Measurements from ENCODE around the gene IKZF4. TPM values are rescaled to one million over a fixed set of nuclear protein-coding genes. Genes with fewer than 3 reads are reported as not detected.

The IKZF4 gene
- total and polyA plus RNA-seq, 10 of the 15 experiments (the other 5 are each of a cell fraction or from before 2014, with no cell fraction given) = 0.74 to 5.5 (median 1.1) TPM

GRCh38 chr12:55973599-55974307, 47.1 kb upstream of the IKZF4 start, which contains the start of gene RAB5B (continued):
- TF ChIP-seq, protein P1, sequence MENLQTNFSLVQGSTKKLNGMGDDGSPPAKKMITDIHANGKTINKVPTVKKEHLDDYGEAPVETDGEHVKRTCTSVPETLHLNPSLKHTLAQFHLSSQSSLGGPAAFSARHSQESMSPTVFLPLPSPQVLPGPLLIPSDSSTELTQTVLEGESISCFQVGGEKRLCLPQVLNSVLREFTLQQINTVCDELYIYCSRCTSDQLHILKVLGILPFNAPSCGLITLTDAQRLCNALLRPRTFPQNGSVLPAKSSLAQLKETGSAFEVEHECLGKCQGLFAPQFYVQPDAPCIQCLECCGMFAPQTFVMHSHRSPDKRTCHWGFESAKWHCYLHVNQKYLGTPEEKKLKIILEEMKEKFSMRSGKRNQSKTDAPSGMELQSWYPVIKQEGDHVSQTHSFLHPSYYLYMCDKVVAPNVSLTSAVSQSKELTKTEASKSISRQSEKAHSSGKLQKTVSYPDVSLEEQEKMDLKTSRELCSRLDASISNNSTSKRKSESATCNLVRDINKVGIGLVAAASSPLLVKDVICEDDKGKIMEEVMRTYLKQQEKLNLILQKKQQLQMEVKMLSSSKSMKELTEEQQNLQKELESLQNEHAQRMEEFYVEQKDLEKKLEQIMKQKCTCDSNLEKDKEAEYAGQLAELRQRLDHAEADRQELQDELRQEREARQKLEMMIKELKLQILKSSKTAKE (IDR thresholded peaks at IDR 0.05; ENCODE audit: low read depth, poor library complexity, severe bottlenecking) = peak; percentile 100

DNA sequence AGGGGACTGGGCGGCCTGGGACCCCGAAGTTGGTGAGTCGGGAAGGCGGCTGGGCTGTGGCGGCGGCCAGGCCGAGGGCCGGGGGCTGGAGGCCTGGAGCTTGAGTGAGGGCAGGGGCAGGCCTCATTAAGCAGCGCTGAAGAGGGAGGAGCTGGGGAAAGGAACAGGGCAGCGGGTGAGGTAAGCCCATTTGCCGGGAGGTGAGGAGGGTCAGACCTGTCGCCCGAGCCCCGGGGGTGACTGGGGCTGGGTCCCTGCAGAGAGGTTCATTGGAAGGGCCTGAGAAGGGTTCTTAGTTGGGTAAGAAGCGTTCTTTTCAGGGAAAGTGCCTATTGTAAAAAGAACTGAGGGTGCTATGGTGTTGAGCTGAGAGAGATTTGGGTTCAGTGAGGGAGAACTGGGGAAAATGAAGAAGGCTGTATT, 46.5 kb upstream of the IKZF4 start:
- Histone ChIP-seq H3K36me3 (ENCODE audit: control insufficient read depth in 2 of 2, insufficient read depth in 2 of 2, low read length in 1 of 2) (peaks cover 0 to 13% of the 10 kb centered on the region in 2 experiments), H3K9me3 (replicated peaks; ENCODE audit: control insufficient read depth, insufficient read depth, low read length) (no peaks in the 10 kb centered on the region), H3K9ac (ENCODE audit: control insufficient read depth, insufficient read depth, low read length) (peak overlapping the region; percentile 86), H2AFZ (ENCODE audit: control insufficient read depth, low read depth, low read length) (peak overlapping the region; percentile 66), H3K4me2 (ENCODE audit: control insufficient read depth, insufficient read depth) (peak overlapping the region; percentile 9; the same call in 1 of the 2 replicates), H3K27me3 (replicated peaks in 1 of 2; ENCODE audit: control insufficient read depth in 2 of 2, insufficient read depth in 2 of 2, low read length in 1 of 2) (no peaks in the 10 kb centered on the region), H3K79me2 (ENCODE audit: control insufficient read depth, insufficient read depth, low read length) (peaks cover 42% of the 10 kb centered on the region), H3K27ac (ENCODE audit: control insufficient read depth, insufficient read depth) (peak overlapping the region; percentile 85), H3K4me3 (peak overlapping the region; percentile 88), H3K4me1 (ENCODE audit: control insufficient read depth, insufficient read depth, low read length) (peaks cover 2% of the 10 kb centered on the region; the same call in 1 of the 2 replicates), H4K20me1 (ENCODE audit: control insufficient read depth, insufficient read depth) (no peaks in the 10 kb centered on the region)
- WGBS (ENCODE audit: insufficient coverage, insufficient replicate concordance, low lambda C conversion rate, missing lambda C conversion rate) = 3% methylated on average over 14 of the region's 15 CpGs
- ChIA-PET RAD21 (ENCODE audit: unreplicated experiment) (interaction anchor here (0.5 to 3.5 kb wide), 26 partner anchors 10 to 257 kb away, joined by 3 to 56 read pairs (median 4); partner anchors contain the start of genes CD63, DGKA, DNAJC14 and ESYT1), POLR2A (interaction anchor here (0.5 to 3.6 kb wide), 40 partner anchors 10 to 1649 kb away, joined by 3 to 85 read pairs (median 6); partner anchors contain the start of genes CD63, COPZ1, DGKA and DNAJC14), SMC1A (ENCODE audit: uncharacterized antibody, unreplicated experiment) (interaction anchor here (0.8 to 2.9 kb wide), 20 partner anchors 8 to 236 kb away, joined by 3 to 37 read pairs (median 4); partner anchors contain the start of genes DNAJC14, ORMDL2, SARNP and SUOX), CTCF (interaction anchor here (0.7 to 3.1 kb wide), 18 partner anchors 9 to 245 kb away, joined by 3 to 55 read pairs (median 5); partner anchors contain the start of genes ORMDL2, PYM1 and SUOX)
- in situ Hi-C loops (cut with MboI) = no loop called here
- no peak for FAIRE-seq
- BruUV-seq (replicated peaks) = no TSS peak
- peak; percentile 58 for ATAC-seq
- DNase-seq (ENCODE audit: low read depth, low spot score) = no peak
- intact Hi-C loops (cut with micrococcal nuclease; ENCODE audit: unreplicated experiment) = loop anchor here (5.0 kb wide), 1 partner anchor 473 kb away; the partner anchor contains the start of gene TIMELESS
- TF ChIP-seq PML (IDR thresholded peaks at IDR 0.05; ENCODE audit: low read length) (peak; percentile 64; the same call in 1 of the 2 replicates), IKZF2 (IDR thresholded peaks at IDR 0.05) (no peak), JUNB (IDR thresholded peaks at IDR 0.05) (no peak), SUPT20H (IDR thresholded peaks at IDR 0.05; ENCODE audit: borderline replicate concordance, control insufficient read depth, low read depth, low read length) (no peak), TBL1XR1 (IDR thresholded peaks at IDR 0.05; ENCODE audit: low read depth, low read length) (no peak), MYC (IDR thresholded peaks at IDR 0.05; ENCODE audit: insufficient read depth, insufficient read length, insufficient replicate concordance, low read length, severe bottlenecking) (peak; percentile 18), CBFB (IDR thresholded peaks at IDR 0.05; ENCODE audit: low read depth) (no peak), IRF3 (IDR thresholded peaks at IDR 0.05) (no peak), ZZZ3 (IDR thresholded peaks at IDR 0.05; ENCODE audit: control insufficient read depth, insufficient read length, low read depth) (no peak)
- TF ChIP-seq, protein P2, sequence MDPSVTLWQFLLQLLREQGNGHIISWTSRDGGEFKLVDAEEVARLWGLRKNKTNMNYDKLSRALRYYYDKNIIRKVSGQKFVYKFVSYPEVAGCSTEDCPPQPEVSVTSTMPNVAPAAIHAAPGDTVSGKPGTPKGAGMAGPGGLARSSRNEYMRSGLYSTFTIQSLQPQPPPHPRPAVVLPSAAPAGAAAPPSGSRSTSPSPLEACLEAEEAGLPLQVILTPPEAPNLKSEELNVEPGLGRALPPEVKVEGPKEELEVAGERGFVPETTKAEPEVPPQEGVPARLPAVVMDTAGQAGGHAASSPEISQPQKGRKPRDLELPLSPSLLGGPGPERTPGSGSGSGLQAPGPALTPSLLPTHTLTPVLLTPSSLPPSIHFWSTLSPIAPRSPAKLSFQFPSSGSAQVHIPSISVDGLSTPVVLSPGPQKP (IDR thresholded peaks at IDR 0.05; ENCODE audit: low read depth, low read length) = no peak

All from GM12878 (cell line).